Kidney (tissue), 14 donors: Measurements from ENCODE around the gene BMP3. TPM values are rescaled to one million over a fixed set of nuclear protein-coding genes. Genes with fewer than 3 reads are reported as not detected.

Experiments
- DNase-seq, 5 donors: peaks; one replicate each; pipeline ENCODE4 v3.0.0-alpha.2; 2013 to 2020
- FAIRE-seq: peaks from 2 replicates; lab custom pipeline; 2012; peaks lifted over from hg19 to GRCh38; lab: Jason Lieb, UNC
- H3K27ac ChIP-seq, 2 donors: one replicate each; pipeline ENCODE4 v1.7.0; 2013; ENCODE audit warnings: low read depth in 2 of 2, low read length in 2 of 2, inconsistent platforms in 1 of 2
- H3K27me3 ChIP-seq: one replicate; pipeline ENCODE4 v1.7.1; 2013; ENCODE audit warnings: low read length, inconsistent platforms; ENCODE audit not compliant: control insufficient read depth, insufficient read depth
- H3K36me3 ChIP-seq, 3 donors: one replicate each; pipeline versions ENCODE4 v1.7.0 to v1.7.1; 2013; ENCODE audit warnings: low read length in 3 of 3, control low read depth in 1 of 3, inconsistent platforms in 1 of 3; ENCODE audit not compliant: insufficient read depth in 3 of 3, control insufficient read depth in 2 of 3
- H3K4me1 ChIP-seq, 3 donors: one replicate each; pipeline versions ENCODE4 v1.7.0 to v1.7.1; 2013; ENCODE audit warnings: low read length in 3 of 3, inconsistent platforms in 1 of 3, low read depth in 1 of 3; ENCODE audit not compliant: control insufficient read depth in 2 of 3, insufficient read depth in 2 of 3
- H3K4me3 ChIP-seq, 3 donors: one replicate each; pipeline versions ENCODE4 v1.7.0 to v1.8.1; 2013; ENCODE audit warnings: low read length in 3 of 3, control low read depth in 1 of 3, inconsistent platforms in 1 of 3
- H3K9ac ChIP-seq, 3 donors: one replicate each; pipeline versions ENCODE4 v1.7.0 to v1.7.1; 2013; ENCODE audit warnings: low read length in 3 of 3, control low read depth in 1 of 3, inconsistent platforms in 1 of 3
- H3K9me3 ChIP-seq, 3 donors: one replicate each; pipeline versions ENCODE4 v1.7.0 to v1.7.1; 2013; ENCODE audit warnings: low read length in 3 of 3, control low read depth in 1 of 3, inconsistent platforms in 1 of 3; ENCODE audit not compliant: control insufficient read depth in 2 of 3, insufficient read depth in 1 of 3
- CTCF ChIP-seq: IDR thresholded peaks from 3 replicates; pipeline ENCODE4 v1.5.1; 2012; ENCODE audit warnings: mild to moderate bottlenecking, moderate library complexity, borderline replicate concordance; ENCODE audit not compliant: insufficient read depth; ENCODE audit errors: extremely low read depth
- intact Hi-C: fragments of 100-400 bp; cut with DNase I; formaldehyde crosslinking; loops from one replicate; pipeline ENCODE4 v1.11.1; 2022
- polyA plus RNA-seq: library from polyadenylated mRNA; stranded (reverse); fragments of 350-450 nt; fragmentation: Illumina TruSeq; extraction: RNeasy Lipid Tissue Mini Kit (QIAGEN cat#74804); gene quantifications from one replicate; pipeline ENCODE4 v1.2.3, GENCODE V29; 2014; ENCODE audit warnings: low read depth, low replicate concordance; ENCODE audit not compliant: insufficient read depth
- total RNA-seq: library from RNA; stranded (reverse); fragmentation: NEBNext Ultra II Directional; extraction: Animal tissue kit (Norgen Biotek cat#: 25700); gene quantifications from one replicate; pipeline ENCODE4 v1.2.1, GENCODE V29; 2021
- donor health status: control.
- donor health status: control.
- donor health status: control.
- donor health status: control.
- donor health status: control.
- donor health status: DM: yes; HTN: yes; CAD: no.
- donor health status: Normal renal cell carcinoma (clear cell type).

Gene BMP3
- total and polyA plus RNA-seq, 2 donors from 2014 or later = 0.28 TPM; not detected in 1

- intact Hi-C loops = no loop called here
- Histone ChIP-seq H3K27ac (no peak overlapping the region), H3K9me3 (no peaks in the 10 kb centered on the region), H3K9ac (no peak overlapping the region), H3K4me3 (no peak overlapping the region), H3K27me3 (no peaks in the 10 kb centered on the region), H3K4me1 (no peaks in the 10 kb centered on the region), H3K36me3 (no peaks in the 10 kb centered on the region)
- FAIRE-seq = no peak
- no peak for DNase-seq
- no peak for TF ChIP-seq CTCF
These were observed 19.4 kb downstream of the BMP3 start for GRCh38 chr4:81049907-81050306.

GRCh38 chr4:81052119-81053068 lies 21.9 kb downstream of the BMP3 start:
- intact Hi-C loops = no loop called here
- FAIRE-seq (no peak), DNase-seq (peak in 4 of 5 donors; percentile 73 to 90 (median 82))

DNA sequence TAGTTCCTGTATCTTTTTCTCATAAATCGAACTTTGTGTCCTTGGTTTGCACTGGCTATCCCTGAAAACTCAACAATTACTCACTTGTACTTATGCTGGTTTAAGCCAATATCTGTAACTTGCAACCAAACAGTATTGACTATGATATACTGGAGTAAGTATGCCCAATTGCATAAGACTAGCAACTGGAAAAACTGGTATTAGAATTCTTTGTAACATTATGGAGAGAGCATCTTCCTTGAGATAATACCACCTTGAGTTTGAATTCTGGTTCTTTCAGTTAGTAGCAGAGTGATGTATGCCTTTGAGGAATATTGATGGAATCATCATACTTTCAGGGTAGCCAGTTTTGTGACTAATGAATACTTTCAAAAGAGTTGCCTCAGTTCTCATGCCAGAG lies 28.1 kb downstream of the BMP3 start:
- DNase-seq = no peak
- Histone ChIP-seq H3K27ac (no peak overlapping the region), H3K4me1 (no peaks in the 10 kb centered on the region), H3K9me3 (no peaks in the 10 kb centered on the region), H3K36me3 (no peaks in the 10 kb centered on the region), H3K27me3 (no peaks in the 10 kb centered on the region), H3K4me3 (no peak overlapping the region), H3K9ac (no peak overlapping the region)
- TF ChIP-seq CTCF = no peak
- intact Hi-C loops = no loop called here
- FAIRE-seq = no peak

More at GRCh38 chr4:81052119-81053068, 21.9 kb downstream of the BMP3 start:
- H3K9ac ChIP-seq = no peak overlapping the region
- H3K9me3 ChIP-seq = no peaks in the 10 kb centered on the region
- peak overlapping the region in 2 of 3 donors; percentile 39 to 40 for H3K4me3 ChIP-seq
- no peaks in the 10 kb centered on the region for H3K36me3 ChIP-seq
- H3K27me3 ChIP-seq = no peaks in the 10 kb centered on the region
- TF ChIP-seq CTCF = peak; percentile 59
- no peak overlapping the region for H3K27ac ChIP-seq
- no peaks in the 10 kb centered on the region for H3K4me1 ChIP-seq
